HepG2 (cell line): Measurements from ENCODE around the gene AGTPBP1. TPM values are rescaled to one million over a fixed set of nuclear protein-coding genes. Genes with fewer than 3 reads are reported as not detected.

Experiments
- AGO2 ChIP-seq: fragments of 200-400 bp; formaldehyde crosslinking; optimal IDR thresholded peaks from 2 replicates; pipeline ENCODE3; 2017; ENCODE audit warnings: mild to moderate bottlenecking, low read depth, low read length, moderate library complexity
- FOXC1 ChIP-seq: sonication (generic); formaldehyde crosslinking; IDR thresholded peaks from 2 replicates; pipeline ENCODE4 v1.8.0; 2022; ENCODE audit warnings: mild to moderate bottlenecking, missing genetic modification reagents, borderline replicate concordance
- HCFC1 ChIP-seq: fragments of 150-350 bp; IDR thresholded peaks from 2 replicates; pipeline ENCODE4 v1.6.1; 2014; ENCODE audit warnings: low read depth, low read length
- KLF13 ChIP-seq: sonication (generic); formaldehyde crosslinking; IDR thresholded peaks from 2 replicates; pipeline ENCODE4 v1.4.0; 2020; ENCODE audit warnings: mild to moderate bottlenecking, missing genetic modification reagents
- MZF1 ChIP-seq: sonication (generic); formaldehyde crosslinking; IDR thresholded peaks from 2 replicates; pipeline ENCODE4 v1.8.1; 2023; ENCODE audit warnings: mild to moderate bottlenecking, missing genetic modification reagents, borderline replicate concordance
- NR2F2 ChIP-seq: IDR thresholded peaks from 2 replicates; pipeline ENCODE4 v1.6.1; 2012; ENCODE audit warnings: low read depth, inconsistent platforms, borderline replicate concordance
- PAXIP1 ChIP-seq: sonication (generic); formaldehyde crosslinking; conservative IDR thresholded peaks from 2 replicates; pipeline ENCODE4 v1.4.0; 2020; ENCODE audit warnings: mild to moderate bottlenecking, missing genetic modification reagents, moderate library complexity
- PLSCR1 ChIP-seq: sonication (generic); formaldehyde crosslinking; IDR thresholded peaks from 2 replicates; pipeline ENCODE4 v1.5.0; 2020; ENCODE audit warnings: missing genetic modification reagents, mild to moderate bottlenecking, borderline replicate concordance
- SNAPC2 ChIP-seq: sonication (generic); formaldehyde crosslinking; IDR thresholded peaks from 2 replicates; pipeline ENCODE4 v1.8.1; 2022; ENCODE audit warnings: mild to moderate bottlenecking, missing genetic modification reagents
- TAF1 ChIP-seq: sonication (generic); formaldehyde crosslinking; IDR thresholded peaks from 2 replicates; pipeline ENCODE4 v1.4.0; 2020; ENCODE audit warnings: missing genetic modification reagents
- ZBTB7B ChIP-seq: sonication (generic); formaldehyde crosslinking; IDR thresholded peaks from 2 replicates; pipeline ENCODE4 v1.4.0; 2020; ENCODE audit warnings: missing genetic modification reagents
- ZNF225 ChIP-seq: sonication (generic); formaldehyde crosslinking; IDR thresholded peaks from 2 replicates; pipeline ENCODE4 v1.4.0; 2020; ENCODE audit warnings: mild to moderate bottlenecking, missing genetic modification reagents
- ZNF441 ChIP-seq: sonication (generic); formaldehyde crosslinking; IDR thresholded peaks from 2 replicates; pipeline ENCODE4 v1.7.0; 2021; ENCODE audit warnings: missing genetic modification reagents, borderline replicate concordance
- ZNF629 ChIP-seq: sonication (generic); formaldehyde crosslinking; conservative IDR thresholded peaks from 2 replicates; pipeline ENCODE4 v1.5.0; 2020; ENCODE audit warnings: missing genetic modification reagents
- ZNF703 ChIP-seq: sonication (generic); formaldehyde crosslinking; IDR thresholded peaks from 2 replicates; pipeline ENCODE4 v1.5.1; 2020; ENCODE audit warnings: missing genetic modification reagents, mild to moderate bottlenecking, moderate library complexity, borderline replicate concordance
- polyA plus RNA-seq, 8 experiments: library from polyadenylated mRNA; depleted of rRNA in 3 of 8; stranded (reverse) in 7 of 8; unstranded in 1 of 8; fragments of >200 nt; fragmentation: Illumina TruSeq in 4 of 8; extraction: Trizol in 4 of 8; gene quantifications; 2 replicates each; pipeline versions ENCODE4 v1.2.1 to v1.2.3, GENCODE V29; 2011 to 2016; ENCODE audit warnings: low read depth in 4 of 8, missing spikeins in 1 of 8, mixed read lengths in 1 of 8; ENCODE audit not compliant: insufficient read depth in 1 of 8
- total RNA-seq, 5 experiments: library from RNA; depleted of rRNA; stranded (reverse); fragments of >200 nt; fragmentation: Illumina TruSeq; extraction: Trizol; gene quantifications; 2 replicates each; pipeline ENCODE4 v1.2.3, GENCODE V29; 2016; ENCODE audit warnings: low read depth in 1 of 5
- TF ChIP-seq, protein P1 (sequence below): sonication (generic); formaldehyde crosslinking; IDR thresholded peaks from 2 replicates; pipeline ENCODE4 v1.8.0; 2022; ENCODE audit warnings: mild to moderate bottlenecking, missing genetic modification reagents, moderate library complexity
- TF ChIP-seq, protein P2 (sequence below): sonication (generic); formaldehyde crosslinking; conservative IDR thresholded peaks from 2 replicates; pipeline ENCODE4 v1.8.0; 2022; ENCODE audit warnings: missing genetic modification reagents

AGTPBP1 gene
- total and polyA plus RNA-seq, 2 of the 13 experiments (the other 11 are each of a cell fraction or from before 2014, with no cell fraction given) = 9.7 to 22.3 TPM

GRCh38 chr9:85741095-85741874 lies 469 bp downstream of the AGTPBP1 start (continued):
- no peak for TF ChIP-seq SNAPC2
- 0 out of 2 replicates have a peak, but pooled peaks have one; percentile 42 for TF ChIP-seq ZBTB7B (CRISPR knock-in tag)
- TF ChIP-seq FOXC1 (CRISPR knock-in tag) = peak; percentile 33; the same call in 1 of the 2 replicates
- no peak for TF ChIP-seq MZF1 (CRISPR knock-in tag)
- TF ChIP-seq PAXIP1 = no peak
- TF ChIP-seq ZNF225 (CRISPR knock-in tag) = no peak
- TF ChIP-seq HCFC1 = no peak
- TF ChIP-seq, protein P1, sequence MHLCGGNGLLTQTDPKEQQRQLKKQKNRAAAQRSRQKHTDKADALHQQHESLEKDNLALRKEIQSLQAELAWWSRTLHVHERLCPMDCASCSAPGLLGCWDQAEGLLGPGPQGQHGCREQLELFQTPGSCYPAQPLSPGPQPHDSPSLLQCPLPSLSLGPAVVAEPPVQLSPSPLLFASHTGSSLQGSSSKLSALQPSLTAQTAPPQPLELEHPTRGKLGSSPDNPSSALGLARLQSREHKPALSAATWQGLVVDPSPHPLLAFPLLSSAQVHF (CRISPR knock-in tag) = 0 out of 2 replicates have a peak, but pooled peaks have one; percentile 44
- TF ChIP-seq TAF1 (CRISPR knock-in tag) = peak; percentile 42; the same call in 1 of the 2 replicates
- TF ChIP-seq ZNF441 = no peak
- no peak for TF ChIP-seq NR2F2
- TF ChIP-seq, protein P2, sequence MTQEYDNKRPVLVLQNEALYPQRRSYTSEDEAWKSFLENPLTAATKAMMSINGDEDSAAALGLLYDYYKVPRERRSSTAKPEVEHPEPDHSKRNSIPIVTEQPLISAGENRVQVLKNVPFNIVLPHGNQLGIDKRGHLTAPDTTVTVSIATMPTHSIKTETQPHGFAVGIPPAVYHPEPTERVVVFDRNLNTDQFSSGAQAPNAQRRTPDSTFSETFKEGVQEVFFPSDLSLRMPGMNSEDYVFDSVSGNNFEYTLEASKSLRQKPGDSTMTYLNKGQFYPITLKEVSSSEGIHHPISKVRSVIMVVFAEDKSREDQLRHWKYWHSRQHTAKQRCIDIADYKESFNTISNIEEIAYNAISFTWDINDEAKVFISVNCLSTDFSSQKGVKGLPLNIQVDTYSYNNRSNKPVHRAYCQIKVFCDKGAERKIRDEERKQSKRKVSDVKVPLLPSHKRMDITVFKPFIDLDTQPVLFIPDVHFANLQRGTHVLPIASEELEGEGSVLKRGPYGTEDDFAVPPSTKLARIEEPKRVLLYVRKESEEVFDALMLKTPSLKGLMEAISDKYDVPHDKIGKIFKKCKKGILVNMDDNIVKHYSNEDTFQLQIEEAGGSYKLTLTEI = no peak
- TF ChIP-seq ZNF629 (CRISPR knock-in tag) = no peak
- TF ChIP-seq PLSCR1 (CRISPR knock-in tag) = no peak
- no peak for TF ChIP-seq KLF13
- peak; percentile 45 for TF ChIP-seq AGO2
- peak; percentile 36; the same call in 1 of the 2 replicates for TF ChIP-seq ZNF703 (CRISPR knock-in tag)
